Activated effector memory CD4-positive, alpha-beta T cell treated with anti-CD3 and anti-CD28 coated beads, Interleukin-2, amount 50 U/mL, for 16 hours (primary cell): ENCODE results near the gene C1orf174.

Experiments
- DNase-seq: peaks from one replicate; pipeline ENCODE4 v3.0.0-alpha.2; 2020

The C1orf174 gene

GRCh38 chr1:3900150-3900968 is at the start of gene C1orf174:
TSS of gene C1orf174 (minus strand) at chr1:3900272. CDS start at chr1:3900186, 86 bp downstream.
- DNase-seq: peak; percentile 97

- DNase-seq: no peak
Observed at GRCh38 chr1:3948344-3948743, 48.3 kb upstream of the C1orf174 start.

GRCh38 chr1:3945916-3946840 is 46.1 kb upstream of the C1orf174 start:
- DNase-seq: no peak

GRCh38 chr1:3945222-3945621 is 45.1 kb upstream of the C1orf174 start:
- DNase-seq: no peak

- DNase-seq: no peak
Observed at GRCh38 chr1:3944578-3945125, 44.6 kb upstream of the C1orf174 start.

- DNase-seq: no peak
Observed at GRCh38 chr1:3943806-3944577, 43.9 kb upstream of the C1orf174 start.

- no peak for DNase-seq
Observed at GRCh38 chr1:3943123-3943431, 43.0 kb upstream of the C1orf174 start.

- DNase-seq: peak; percentile 12
Observed at GRCh38 chr1:3942416-3943122, 42.5 kb upstream of the C1orf174 start.

GRCh38 chr1:3940754-3941345 is 40.8 kb upstream of the C1orf174 start:
- no peak for DNase-seq

GRCh38 chr1:3940081-3940753 is 40.1 kb upstream of the C1orf174 start:
- peak; percentile 44 for DNase-seq

- DNase-seq: peak; percentile 21
Observed at GRCh38 chr1:3939242-3940080, 39.4 kb upstream of the C1orf174 start.

- no peak for DNase-seq
Observed at GRCh38 chr1:3932156-3932919, 32.3 kb upstream of the C1orf174 start.

GRCh38 chr1:3931007-3931912 is 31.2 kb upstream of the C1orf174 start:
- peak; percentile 56 for DNase-seq

GRCh38 chr1:3930301-3931006 is 30.4 kb upstream of the C1orf174 start:
- DNase-seq: no peak

- DNase-seq: no peak
Observed at GRCh38 chr1:3929126-3929525, 29.1 kb upstream of the C1orf174 start.

GRCh38 chr1:3928586-3928985 is 28.5 kb upstream of the C1orf174 start:
- DNase-seq: no peak

- DNase-seq: no peak
Observed at GRCh38 chr1:3926956-3927355, 26.9 kb upstream of the C1orf174 start.

- no peak for DNase-seq
Observed at GRCh38 chr1:3925762-3926161, 25.7 kb upstream of the C1orf174 start.
